GM12891 (cell line): Measurements from ENCODE around the gene STAB2.

Source experiments
- PAX5 ChIP-seq: IDR thresholded peaks from 2 replicates; pipeline ENCODE4 v1.6.1; 2011; ENCODE audit warnings: low read length, moderate library complexity, mild to moderate bottlenecking; ENCODE audit not compliant: insufficient read depth, severe bottlenecking
- POLR2A ChIP-seq: IDR thresholded peaks from 2 replicates; pipeline ENCODE4 v1.6.1; 2011; ENCODE audit warnings: low read depth, low read length, control low read depth
- POLR2AphosphoS5 ChIP-seq: IDR thresholded peaks from 2 replicates; pipeline ENCODE4 v1.6.1; 2011; ENCODE audit warnings: low read depth, low read length, control low read depth
- POU2F2 ChIP-seq: IDR thresholded peaks from 2 replicates; pipeline ENCODE4 v1.6.1; 2011; ENCODE audit warnings: low read depth, mild to moderate bottlenecking, control low read depth, low read length, moderate library complexity
- SPI1 ChIP-seq: IDR thresholded peaks from 2 replicates; pipeline ENCODE4 v1.6.1; 2011; ENCODE audit warnings: low read depth, low read length, control low read depth
- TAF1 ChIP-seq: IDR thresholded peaks from 2 replicates; pipeline ENCODE4 v1.6.1; 2011; ENCODE audit warnings: low read depth, low read length, control low read depth

DNA sequence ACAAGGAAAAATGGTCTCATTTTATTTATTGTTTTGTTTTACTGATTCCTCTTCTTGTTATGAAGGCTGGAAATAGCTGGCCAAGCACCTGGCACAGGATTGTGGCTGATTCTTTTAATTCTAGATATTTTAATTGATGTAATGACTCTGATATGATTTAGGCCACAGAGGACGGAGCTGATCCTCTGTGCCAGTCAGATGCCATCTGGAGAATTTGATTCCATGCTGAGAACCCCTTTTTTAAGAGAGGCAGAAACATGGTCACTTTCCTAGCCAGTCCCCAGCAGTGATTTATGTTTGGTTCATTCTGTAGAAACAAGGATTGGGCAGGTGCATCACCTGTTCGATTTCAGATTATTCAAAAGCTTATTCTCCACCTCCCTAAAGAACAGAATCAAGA, 77.6 kb downstream of the STAB2 start:
- TF ChIP-seq POLR2A (no peak), POLR2AphosphoS5 (no peak), SPI1 (no peak), TAF1 (no peak), POU2F2 (no peak), PAX5 (no peak)
